Choroid plexus epithelial cell (primary cell): ENCODE data around the gene SPACA7.

Experiments used
- DNase-seq: peaks from one replicate; pipeline ENCODE4 v3.0.0-alpha.2; 2010; ENCODE audit warnings: low read depth
- H3K4me3 ChIP-seq: 2 replicates; pipeline ENCODE4 v1.5.1; 2011; ENCODE audit warnings: low read depth, mild to moderate bottlenecking, control low read depth, low read length, moderate library complexity
- CTCF ChIP-seq: conservative IDR thresholded peaks from 2 replicates; pipeline ENCODE4 v1.5.1; 2011; ENCODE audit warnings: low read depth, mild to moderate bottlenecking, control low read depth, inconsistent platforms, low read length, moderate library complexity

Gene SPACA7

DNA sequence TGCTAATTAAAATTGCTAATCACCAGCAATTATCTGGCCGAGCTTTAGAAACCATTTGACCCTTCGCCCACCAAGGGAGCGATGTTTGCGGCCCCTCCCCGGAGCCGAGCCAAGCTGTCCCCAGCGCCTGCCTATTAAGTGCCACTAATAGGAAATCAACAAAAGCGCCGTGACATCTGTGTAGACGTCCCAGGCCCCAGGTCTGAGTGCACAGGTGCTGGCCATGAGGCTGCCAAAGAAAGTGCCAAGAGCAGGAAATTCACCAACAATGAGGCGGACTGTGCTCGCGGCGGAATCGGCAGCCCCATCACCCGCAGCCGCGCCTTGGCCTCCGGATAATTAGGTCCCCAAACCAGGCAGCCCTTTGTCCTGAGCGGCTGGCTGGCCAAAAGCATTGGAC is 44.5 kb upstream of the SPACA7 start:
- no peak for TF ChIP-seq CTCF
- no peak for DNase-seq
- H3K4me3 ChIP-seq: no peak overlapping the region

DNA sequence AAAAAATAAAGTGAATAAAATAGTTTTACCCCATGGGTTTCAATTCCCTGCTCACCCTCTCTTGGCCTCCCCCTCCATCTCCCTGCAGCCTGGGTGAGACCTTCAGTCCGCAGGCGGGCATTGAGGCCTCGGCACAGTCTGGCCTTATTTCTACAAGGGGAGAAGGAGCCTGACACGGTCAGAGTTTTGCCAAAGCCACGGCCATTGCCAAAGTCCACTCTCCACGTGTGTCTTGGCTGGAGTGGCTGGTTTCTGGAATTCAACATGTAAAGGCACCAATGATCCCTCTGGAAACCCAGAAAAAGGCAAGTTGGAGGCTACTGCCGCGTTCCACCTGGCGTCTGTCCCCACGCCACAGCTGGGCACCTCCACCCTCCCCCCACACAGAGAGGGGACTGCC is 43.4 kb upstream of the SPACA7 start:
- TF ChIP-seq CTCF: no peak
- no peak overlapping the region for H3K4me3 ChIP-seq
- DNase-seq: no peak

DNA sequence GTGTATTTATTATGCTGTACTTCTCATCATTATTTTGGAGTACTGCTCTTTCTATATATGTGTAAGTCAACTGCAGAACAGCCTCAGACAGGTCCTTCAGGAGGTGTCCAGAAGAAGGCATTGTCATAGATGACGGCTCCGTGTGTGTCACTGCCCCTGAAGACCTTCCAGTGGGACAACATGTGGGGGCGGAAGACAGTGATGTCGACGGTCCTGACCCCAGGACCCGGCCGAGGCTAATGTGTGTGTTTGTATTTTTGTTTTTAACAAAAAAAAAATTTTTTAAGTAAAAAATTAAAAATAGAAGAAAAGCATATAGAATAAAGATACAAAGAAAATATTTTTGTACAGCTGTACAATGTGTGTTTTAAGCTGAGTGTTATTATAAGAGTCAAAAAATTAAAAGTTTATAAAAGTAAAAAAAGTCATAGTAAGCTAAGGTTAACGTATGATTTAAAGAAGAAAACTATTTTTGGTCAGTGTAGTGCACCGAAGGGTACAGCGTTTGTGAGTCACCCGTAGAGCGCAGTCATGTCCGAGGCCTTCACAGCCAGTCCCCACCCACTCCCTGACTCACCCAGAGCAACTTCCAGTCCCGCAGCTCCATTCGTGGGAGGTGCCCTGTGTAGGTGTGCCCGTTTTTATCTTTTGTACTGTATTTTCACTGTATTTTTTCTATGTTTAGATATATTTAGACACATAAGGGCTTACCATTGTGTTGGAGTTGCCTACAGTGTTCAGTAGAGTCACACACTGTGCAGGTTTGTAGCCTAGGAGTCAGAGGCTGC is 42.2 kb upstream of the SPACA7 start:
- no peak for TF ChIP-seq CTCF
- no peak overlapping the region for H3K4me3 ChIP-seq
- DNase-seq: no peak

GRCh38 chr13:112335135-112335534 is 41.0 kb upstream of the SPACA7 start:
- DNase-seq: no peak
- no peak for TF ChIP-seq CTCF
- no peak overlapping the region for H3K4me3 ChIP-seq

GRCh38 chr13:112341446-112341845 is 34.7 kb upstream of the SPACA7 start:
- DNase-seq: no peak
- no peak overlapping the region for H3K4me3 ChIP-seq
- no peak for TF ChIP-seq CTCF

DNA sequence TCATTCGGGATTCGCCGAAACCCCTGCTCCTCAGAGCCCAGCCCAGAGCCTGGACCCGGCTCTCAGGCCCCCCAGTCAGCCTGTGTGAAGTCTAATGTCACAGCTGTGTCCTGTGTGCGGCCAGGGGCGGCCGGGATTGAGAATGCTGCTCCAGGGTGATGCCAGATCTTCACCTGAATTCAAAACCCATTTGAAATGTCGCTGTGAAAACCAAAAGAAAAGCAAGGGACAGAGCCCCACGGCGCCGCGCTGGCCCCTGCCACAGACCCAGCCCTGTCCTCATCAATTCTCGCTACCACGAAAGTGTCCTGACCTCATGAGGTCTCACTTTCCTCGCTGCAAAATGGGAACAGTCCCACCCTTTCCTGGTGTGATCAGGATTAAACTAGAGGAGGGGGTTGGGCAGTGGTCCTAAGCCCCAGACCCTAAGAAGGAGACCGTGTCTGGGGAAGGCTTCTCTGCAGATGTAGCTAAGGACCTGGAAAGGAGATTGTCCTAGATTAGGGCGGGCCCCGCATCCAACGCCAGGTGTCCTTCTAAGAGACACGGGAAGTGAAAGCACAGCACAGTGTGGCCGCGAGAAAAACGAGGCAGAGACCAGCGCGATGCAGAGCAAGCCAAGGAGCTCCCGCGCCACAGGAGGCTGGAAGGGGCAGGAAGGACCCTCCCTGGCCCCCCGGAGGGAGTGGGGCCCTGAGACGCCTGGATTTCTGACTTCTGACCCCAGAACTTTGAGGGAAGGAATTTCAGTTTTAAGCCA is 34.0 kb upstream of the SPACA7 start:
- TF ChIP-seq CTCF: no peak
- H3K4me3 ChIP-seq: no peak overlapping the region
- no peak for DNase-seq

- H3K4me3 ChIP-seq: no peak overlapping the region
- no peak for TF ChIP-seq CTCF
- DNase-seq: no peak
Observed at GRCh38 chr13:112342841-112343361, 33.3 kb upstream of the SPACA7 start.
